Sciatic nerve (tissue), 2 donors: Measurements from ENCODE around the gene FAM156A. TPM values are rescaled to one million over a fixed set of nuclear protein-coding genes. Genes with fewer than 3 reads are reported as not detected.
"Not testable (repeated sequence)": the region's sequence is repeated elsewhere in the genome, so short reads cannot be mapped to it uniquely, and the experiment has no call there.

Source experiments
- ATAC-seq: fragments of 200-7000 bp; cut with Tn5 transposase; one replicate; pipeline ENCODE4 v1.9.1; 2020; ENCODE audit warnings: mild to moderate bottlenecking, moderate library complexity
- DNase-seq: peaks from one replicate; pipeline ENCODE4 v3.0.0-alpha.2; 2020; ENCODE audit warnings: low spot score
- intact Hi-C: fragments of 100-400 bp; cut with DNase I; formaldehyde crosslinking; loops from one replicate; pipeline ENCODE4 v1.14.2; 2022
- total RNA-seq: library from RNA; stranded (reverse); fragmentation: NEBNext Ultra II Directional; extraction: Animal tissue kit (Norgen Biotek cat#: 25700); gene quantifications from one replicate; pipeline ENCODE4 v1.2.1, GENCODE V29; 2021
- donor health status: DM: no; HTN: no; CAD: no.
- donor health status: DM: no; HTN: no; CAD: no.

Gene FAM156A
- total RNA-seq, 1 donor from 2014 or later: 30.1 TPM

DNA sequence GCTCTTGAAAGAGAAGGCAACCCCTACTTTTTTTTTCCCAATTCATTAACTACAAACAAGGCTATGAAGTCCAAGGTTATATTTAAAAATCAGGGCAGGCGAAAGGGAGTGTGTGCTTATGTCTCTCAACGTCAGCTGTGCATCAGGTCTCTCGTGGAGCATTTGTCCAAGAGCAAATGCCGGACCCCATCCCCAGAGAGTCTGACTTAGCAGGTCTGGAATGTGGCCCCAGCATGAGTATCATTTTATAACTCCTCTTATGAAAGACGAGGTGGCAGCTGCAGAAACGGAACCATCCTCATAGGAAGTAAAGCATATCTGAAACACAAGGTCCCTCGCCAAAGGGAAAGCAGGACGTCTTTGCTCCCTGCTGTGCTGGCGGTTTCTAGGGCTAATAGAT lies 44.6 kb downstream of the FAM156A start:
- DNase-seq, intact Hi-C loops, ATAC-seq: not testable (repeated sequence)

DNA sequence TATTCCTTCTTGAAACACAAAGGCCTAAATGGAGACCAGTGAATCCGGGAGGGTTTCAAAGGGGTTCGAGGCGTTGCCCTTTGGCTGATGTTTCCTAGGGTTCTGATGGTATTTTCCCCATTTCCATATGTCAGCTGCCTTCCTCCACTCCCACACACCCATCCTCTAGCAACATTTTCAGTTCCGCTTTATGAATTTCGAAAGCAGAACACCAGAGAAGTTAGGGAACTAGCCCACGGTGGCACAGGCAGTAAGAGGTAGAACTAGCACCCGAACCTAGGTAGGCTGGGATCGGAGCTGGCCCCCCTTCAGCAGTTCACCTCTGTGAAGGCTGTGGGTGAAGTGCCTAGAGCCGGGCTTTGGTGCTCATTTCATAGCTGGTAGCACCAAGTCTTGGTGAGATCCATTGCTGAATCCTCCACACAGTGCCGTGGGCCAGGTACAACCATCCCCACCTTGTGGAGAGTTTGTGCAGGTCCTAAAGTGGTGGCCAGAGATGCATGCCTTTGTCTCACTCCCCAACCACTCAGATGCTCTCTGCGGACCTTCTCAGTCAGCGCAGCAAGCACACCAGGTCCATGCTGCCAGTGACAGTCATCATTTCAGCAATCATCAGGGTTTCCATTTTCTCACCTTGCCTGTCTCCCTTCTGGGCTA lies 48.9 kb downstream of the FAM156A start:
- DNase-seq, ATAC-seq, intact Hi-C loops: not testable (repeated sequence)

DNA sequence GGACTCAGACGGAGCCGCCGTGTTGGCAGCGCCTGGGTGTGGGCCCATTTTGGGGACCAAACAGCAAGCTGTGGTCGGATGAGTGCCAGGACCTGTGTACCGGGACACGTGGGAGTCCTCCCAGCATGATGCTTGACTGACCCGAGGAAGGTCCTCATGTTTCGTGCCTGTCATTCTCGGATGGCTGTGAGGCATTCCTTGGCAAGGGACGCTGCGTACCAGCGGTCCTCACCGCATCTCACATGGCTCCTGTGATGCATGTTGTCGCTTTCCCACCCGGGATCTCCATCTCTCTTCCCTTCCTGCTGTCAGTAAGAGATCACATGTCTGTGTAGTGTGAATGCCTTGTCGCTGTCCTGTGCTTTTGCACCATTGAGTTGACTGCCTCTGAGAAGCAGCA lies 50.4 kb downstream of the FAM156A start:
- DNase-seq, ATAC-seq, intact Hi-C loops: not testable (repeated sequence)

DNA sequence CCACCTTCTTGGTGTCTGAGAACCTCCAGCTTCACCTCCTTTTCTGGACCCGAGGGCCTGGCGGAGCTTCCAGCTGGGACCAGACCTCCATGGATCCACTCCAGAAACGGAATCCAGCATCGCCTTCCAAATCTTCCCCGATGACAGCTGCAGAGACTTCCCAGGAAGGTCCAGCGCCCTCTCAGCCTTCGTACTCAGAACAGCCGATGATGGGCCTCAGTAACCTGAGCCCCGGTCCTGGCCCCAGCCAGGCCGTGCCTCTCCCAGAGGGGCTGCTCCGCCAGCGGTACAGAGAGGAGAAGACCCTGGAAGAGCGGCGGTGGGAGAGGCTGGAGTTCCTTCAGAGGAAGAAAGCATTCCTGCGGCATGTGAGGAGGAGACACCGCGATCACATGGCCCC lies 51.2 kb downstream of the FAM156A start:
- intact Hi-C loops, DNase-seq, ATAC-seq: not testable (repeated sequence)

DNA sequence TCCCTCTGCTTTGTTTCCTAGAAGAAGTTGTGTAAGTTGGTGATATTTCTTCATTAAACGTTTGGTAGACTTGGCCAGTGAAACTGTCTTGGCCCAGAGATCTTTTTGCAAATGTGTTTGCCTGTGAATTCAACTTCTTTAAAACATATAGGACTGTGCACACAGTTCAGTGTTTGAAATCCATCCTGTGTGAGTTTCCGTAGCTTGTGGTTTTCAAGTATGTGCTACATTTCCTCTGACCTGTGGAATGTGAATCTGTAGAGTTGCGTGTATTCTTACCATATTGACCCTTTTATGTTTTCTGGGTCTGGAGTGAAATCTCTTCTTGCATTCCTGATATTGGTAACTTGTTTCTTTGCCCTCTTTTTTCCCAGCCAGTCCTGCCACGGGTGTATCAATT lies 52.2 kb downstream of the FAM156A start:
- DNase-seq, intact Hi-C loops, ATAC-seq: not testable (repeated sequence)

DNA sequence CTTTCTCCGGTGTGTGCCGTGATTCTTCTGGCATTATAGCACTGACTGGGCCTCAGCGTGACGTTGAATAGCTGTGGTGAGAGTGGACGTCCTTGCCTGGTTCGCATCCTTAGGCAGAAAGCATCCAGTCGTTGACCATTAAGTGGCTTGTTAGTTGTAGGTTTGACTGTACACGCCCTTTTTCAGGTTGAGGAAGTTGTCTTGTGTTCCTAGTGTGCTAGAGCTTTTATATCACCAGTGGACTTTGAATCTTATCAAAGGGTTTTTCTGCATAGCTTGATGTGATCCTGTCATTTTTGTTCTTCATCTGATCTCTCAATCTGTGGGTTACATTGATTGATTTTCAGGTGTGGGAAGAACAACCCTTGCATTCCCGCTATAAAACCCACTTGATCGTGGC lies 52.8 kb downstream of the FAM156A start:
- DNase-seq, intact Hi-C loops, ATAC-seq: not testable (repeated sequence)

Other genes with a start within 250 kb of the FAM156A start
- gene SSX2B, start 207.3 kb downstream of the FAM156A start, total RNA-seq: not detected
- gene SPANXN5, start 161.1 kb downstream of the FAM156A start, total RNA-seq: not detected
- gene XAGE5, start 147.2 kb downstream of the FAM156A start, total RNA-seq: not detected
- not detected for gene XAGE3, start 90.4 kb downstream of the FAM156A start, total RNA-seq
- gene FAM156B, start 61.2 kb downstream of the FAM156A start, total RNA-seq: 21.3 TPM
- 13.2 TPM for gene GPR173, start 90.3 kb upstream of the FAM156A start, total RNA-seq
- 89.6 TPM for gene TSPYL2, start 123.8 kb upstream of the FAM156A start, total RNA-seq
- gene KANTR, start 135.6 kb upstream of the FAM156A start, total RNA-seq: 30.2 TPM